ENCODE measurements around the gene RBM20. TPM values are rescaled to one million over a fixed set of nuclear protein-coding genes. Genes with fewer than 3 reads are reported as not detected.

RBM20 gene
- total RNA-seq, 1 donor from 2014 or later: 0.32 TPM

GRCh38 chr10:110632591-110633215 is 11.4 kb upstream of the RBM20 start:
- Histone ChIP-seq H3F3A (ENCODE audit: low read depth) (peaks cover 22% of the 10 kb centered on the region), H3K27me3 (no peaks in the 10 kb centered on the region), H3K36me3 (no peaks in the 10 kb centered on the region), H3K4me3 (no peak overlapping the region), H3K9ac (no peak overlapping the region), H3K9me3 (ENCODE audit: low read depth) (no peaks in the 10 kb centered on the region), H3K79me2 (ENCODE audit: low read depth) (no peaks in the 10 kb centered on the region), H3K4me1 (peaks cover 19% of the 10 kb centered on the region), H3K4me2 (no peak overlapping the region), H3K27ac (no peak overlapping the region), H2AFZ (replicated peaks) (no peak overlapping the region), H4K20me1 (ENCODE audit: low read depth) (peaks cover 10% of the 10 kb centered on the region)
- no peaks in the 10 kb centered on the region for H3K36me3 Mint-ChIP-seq
- H3K4me3 Mint-ChIP-seq: no peak overlapping the region
- H3K27ac Mint-ChIP-seq: no peak overlapping the region
- H3K9me3 Mint-ChIP-seq: no peaks in the 10 kb centered on the region
- H3K27me3 Mint-ChIP-seq (ENCODE audit: insufficient read depth, low read depth): peaks cover 2% of the 10 kb centered on the region
- no peak for DNase-seq (ENCODE audit: low spot score)
- TF ChIP-seq EZH2 (IDR thresholded peaks at IDR 0.05) (no peak), EZH2phosphoT487 (IDR thresholded peaks at IDR 0.05) (no peak), CTCF (IDR thresholded peaks at IDR 0.05) (no peak)
- peaks cover 17% of the 10 kb centered on the region for H3K4me1 Mint-ChIP-seq

- DNase-seq (ENCODE audit: low spot score): no peak
- peaks cover 2% of the 10 kb centered on the region for H3K27me3 Mint-ChIP-seq (ENCODE audit: insufficient read depth, low read depth)
- H3K4me3 Mint-ChIP-seq: no peak overlapping the region
- Histone ChIP-seq H3K4me1 (peaks cover 19% of the 10 kb centered on the region), H3F3A (ENCODE audit: low read depth) (peaks cover 27% of the 10 kb centered on the region), H3K4me3 (no peak overlapping the region), H3K27me3 (no peaks in the 10 kb centered on the region), H3K9me3 (ENCODE audit: low read depth) (no peaks in the 10 kb centered on the region), H3K79me2 (ENCODE audit: low read depth) (no peaks in the 10 kb centered on the region), H3K4me2 (no peak overlapping the region), H2AFZ (replicated peaks) (no peak overlapping the region), H3K9ac (no peak overlapping the region), H3K36me3 (no peaks in the 10 kb centered on the region), H4K20me1 (ENCODE audit: low read depth) (peaks cover 12% of the 10 kb centered on the region), H3K27ac (no peak overlapping the region)
- H3K4me1 Mint-ChIP-seq: peaks cover 21% of the 10 kb centered on the region
- no peak for TF ChIP-seq EZH2phosphoT487 (IDR thresholded peaks at IDR 0.05)
- H3K27ac Mint-ChIP-seq: no peak overlapping the region
- H3K9me3 Mint-ChIP-seq: no peaks in the 10 kb centered on the region
- H3K36me3 Mint-ChIP-seq: no peaks in the 10 kb centered on the region
Observed at GRCh38 chr10:110634527-110635209, 9.5 kb upstream of the RBM20 start.

GRCh38 chr10:110636572-110636931 is 7.6 kb upstream of the RBM20 start:
- Histone ChIP-seq H3K4me1 (peaks cover 24% of the 10 kb centered on the region), H3K36me3 (no peaks in the 10 kb centered on the region), H3K27me3 (peaks cover 14% of the 10 kb centered on the region), H3K9me3 (ENCODE audit: low read depth) (no peaks in the 10 kb centered on the region), H2AFZ (replicated peaks) (no peak overlapping the region), H3K4me2 (peak overlapping the region; percentile 43), H3K4me3 (no peak overlapping the region), H3K79me2 (ENCODE audit: low read depth) (no peaks in the 10 kb centered on the region), H3K9ac (no peak overlapping the region), H3F3A (ENCODE audit: low read depth) (peaks cover 35% of the 10 kb centered on the region), H4K20me1 (ENCODE audit: low read depth) (peaks cover 12% of the 10 kb centered on the region), H3K27ac (no peak overlapping the region)
- H3K36me3 Mint-ChIP-seq: no peaks in the 10 kb centered on the region
- peaks cover 30% of the 10 kb centered on the region for H3K4me1 Mint-ChIP-seq
- DNase-seq (ENCODE audit: low spot score): no peak
- no peaks in the 10 kb centered on the region for H3K9me3 Mint-ChIP-seq
- peak overlapping the region; percentile 50 for H3K4me3 Mint-ChIP-seq
- no peak overlapping the region for H3K27ac Mint-ChIP-seq
- H3K27me3 Mint-ChIP-seq (ENCODE audit: insufficient read depth, low read depth): peaks cover 5% of the 10 kb centered on the region
- no peak for TF ChIP-seq CTCF (IDR thresholded peaks at IDR 0.05)
- no peak for TF ChIP-seq EZH2 (IDR thresholded peaks at IDR 0.05)
- no peak for TF ChIP-seq EZH2phosphoT487 (IDR thresholded peaks at IDR 0.05)

Data from neural progenitor cell (in vitro differentiated cells).